Measurements from ENCODE around the gene CDX1.

Gene CDX1

DNA sequence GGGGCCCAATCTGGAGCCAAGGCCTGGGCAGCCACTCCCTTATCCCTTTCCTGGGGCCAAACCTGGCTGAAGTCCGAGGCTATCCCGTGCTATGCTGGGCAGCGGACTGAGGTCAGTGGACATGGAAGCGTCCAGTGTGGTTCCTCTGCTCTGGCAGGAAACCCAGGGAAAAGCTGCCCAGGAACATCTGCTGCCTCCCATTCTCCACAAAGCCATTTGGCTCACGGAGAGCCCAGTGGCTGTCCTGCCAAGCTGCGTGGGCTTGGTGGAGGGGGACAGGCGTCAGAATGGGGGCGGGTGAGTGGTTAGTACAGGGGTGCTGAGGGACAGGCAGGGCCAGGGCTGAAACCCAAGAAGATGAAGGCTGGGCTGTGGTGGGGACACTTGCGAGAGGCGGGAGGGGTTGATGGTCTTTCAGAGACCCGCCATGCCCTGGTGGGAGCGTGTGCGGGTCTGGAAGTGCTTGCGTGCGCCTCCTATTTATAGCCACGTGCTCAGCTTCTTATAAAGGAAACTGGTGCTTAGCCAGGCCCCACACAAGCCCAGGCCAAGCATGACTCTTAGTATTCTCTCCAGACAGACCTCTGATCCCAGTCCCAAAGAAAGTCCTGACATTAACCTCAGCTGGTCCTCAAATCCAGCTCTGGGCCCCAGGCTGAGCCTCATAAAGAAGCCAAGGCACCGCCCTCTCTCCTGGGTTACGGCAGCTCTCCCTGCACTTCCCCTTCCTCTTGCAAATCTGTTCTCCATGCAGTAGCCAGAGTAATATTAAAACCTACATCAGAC is 13.9 kb downstream of the CDX1 start:
- H3K9ac ChIP-seq (ENCODE audit: low read length): peak overlapping the region; percentile 74
- no peaks in the 10 kb centered on the region for H3K27me3 ChIP-seq (replicated peaks; ENCODE audit: control insufficient read depth, insufficient read depth, low read length)
- no peaks in the 10 kb centered on the region for H3K9me3 ChIP-seq (ENCODE audit: control insufficient read depth, low read length)
- H3K4me1 ChIP-seq (ENCODE audit: control insufficient read depth, insufficient read depth, low read length): peaks cover 26% of the 10 kb centered on the region
- no peak overlapping the region for H3K4me3 ChIP-seq (ENCODE audit: low read length)
- DNase-seq (ENCODE audit: low read depth): no peak
- H3K36me3 ChIP-seq (ENCODE audit: control insufficient read depth, insufficient read depth, low read length, severe bottlenecking): no peaks in the 10 kb centered on the region

DNA sequence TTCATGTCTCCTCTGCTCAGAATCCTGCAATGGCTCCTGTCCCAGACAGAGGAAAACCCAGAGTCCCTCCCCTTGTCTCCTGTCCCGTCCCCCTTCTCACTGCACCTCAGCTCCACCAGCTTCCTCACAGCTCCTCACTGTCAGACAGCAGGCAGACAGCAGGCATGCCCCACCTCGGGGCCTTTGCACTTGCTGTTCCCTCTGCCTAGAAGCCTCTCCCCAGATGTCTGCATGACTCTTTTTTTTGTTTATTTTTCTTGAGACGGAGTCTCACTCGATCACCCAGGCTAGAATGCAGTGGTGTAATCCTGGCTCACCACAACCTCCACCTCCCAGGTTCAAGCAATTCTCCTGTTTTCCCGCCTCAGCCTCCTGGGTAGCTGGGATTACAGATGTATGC is 14.4 kb downstream of the CDX1 start:
- Histone ChIP-seq H3K4me3 (ENCODE audit: low read length) (no peak overlapping the region), H3K36me3 (ENCODE audit: control insufficient read depth, insufficient read depth, low read length, severe bottlenecking) (no peaks in the 10 kb centered on the region), H3K9me3 (ENCODE audit: control insufficient read depth, low read length) (no peaks in the 10 kb centered on the region), H3K9ac (ENCODE audit: low read length) (peak overlapping the region; percentile 74), H3K4me1 (ENCODE audit: control insufficient read depth, insufficient read depth, low read length) (peaks cover 26% of the 10 kb centered on the region), H3K27me3 (replicated peaks; ENCODE audit: control insufficient read depth, insufficient read depth, low read length) (no peaks in the 10 kb centered on the region)
- DNase-seq (ENCODE audit: low read depth): no peak

DNA sequence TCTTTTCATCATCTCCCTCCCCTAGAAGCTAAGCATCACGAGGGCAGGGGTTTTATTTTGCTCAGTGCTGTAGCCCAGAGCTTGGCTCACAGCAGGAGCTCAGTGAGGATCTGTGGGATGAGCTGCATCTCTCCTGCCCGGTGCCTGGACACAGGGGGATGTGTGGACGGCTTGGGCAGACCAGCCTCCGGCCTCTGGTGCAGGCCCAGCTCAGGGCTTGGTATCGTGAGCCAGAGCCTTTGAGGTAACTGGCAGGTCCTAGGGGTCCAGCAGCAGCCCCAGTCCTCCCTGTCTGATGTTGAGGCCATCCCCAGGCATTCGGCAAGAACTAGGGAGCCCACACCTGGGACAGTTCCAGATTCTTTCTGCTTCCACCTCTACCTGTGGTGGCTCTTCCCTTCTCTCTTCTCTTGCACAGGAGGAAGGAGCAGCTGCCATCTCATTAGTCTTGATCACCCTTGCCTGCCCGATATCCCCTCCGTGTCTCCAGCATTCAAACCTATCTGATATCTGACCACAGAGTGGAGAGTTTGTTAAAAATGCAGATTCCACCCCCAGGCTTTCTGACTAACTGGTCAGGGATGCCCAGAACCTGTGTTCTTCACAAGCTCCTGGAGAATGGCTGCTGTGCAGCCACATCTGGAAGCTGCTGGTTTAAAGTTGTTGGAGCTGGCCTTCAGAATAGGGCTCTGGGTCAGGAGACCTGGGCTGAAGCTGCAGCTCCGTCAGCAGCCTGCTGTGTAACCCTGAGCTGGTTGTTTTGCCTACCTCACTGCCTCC is 15.4 kb downstream of the CDX1 start:
- Histone ChIP-seq H3K36me3 (ENCODE audit: control insufficient read depth, insufficient read depth, low read length, severe bottlenecking) (no peaks in the 10 kb centered on the region), H3K4me3 (ENCODE audit: low read length) (no peak overlapping the region), H3K9me3 (ENCODE audit: control insufficient read depth, low read length) (no peaks in the 10 kb centered on the region), H3K9ac (ENCODE audit: low read length) (no peak overlapping the region), H3K27me3 (replicated peaks; ENCODE audit: control insufficient read depth, insufficient read depth, low read length) (no peaks in the 10 kb centered on the region), H3K4me1 (ENCODE audit: control insufficient read depth, insufficient read depth, low read length) (peaks cover 26% of the 10 kb centered on the region)
- DNase-seq (ENCODE audit: low read depth): no peak

DNA sequence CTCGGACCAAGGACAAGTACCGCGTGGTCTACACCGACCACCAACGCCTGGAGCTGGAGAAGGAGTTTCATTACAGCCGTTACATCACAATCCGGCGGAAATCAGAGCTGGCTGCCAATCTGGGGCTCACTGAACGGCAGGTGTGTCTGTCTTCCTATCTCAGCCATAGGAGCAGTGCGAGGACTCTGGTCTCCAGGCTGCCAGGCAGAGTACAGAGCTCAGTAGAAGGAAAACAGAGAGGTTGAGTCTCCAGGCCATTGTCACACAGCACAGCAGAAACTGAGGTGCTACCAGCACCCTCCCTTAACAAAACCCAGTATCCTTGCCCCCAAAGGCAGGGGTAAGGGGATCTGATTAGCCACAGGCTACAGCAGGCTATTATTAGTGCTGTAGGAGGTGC is 16.2 kb downstream of the CDX1 start:
- H3K4me1 ChIP-seq (ENCODE audit: control insufficient read depth, insufficient read depth, low read length): peaks cover 26% of the 10 kb centered on the region
- no peaks in the 10 kb centered on the region for H3K9me3 ChIP-seq (ENCODE audit: control insufficient read depth, low read length)
- no peak overlapping the region for H3K9ac ChIP-seq (ENCODE audit: low read length)
- no peak for DNase-seq (ENCODE audit: low read depth)
- H3K4me3 ChIP-seq (ENCODE audit: low read length): no peak overlapping the region
- no peaks in the 10 kb centered on the region for H3K36me3 ChIP-seq (ENCODE audit: control insufficient read depth, insufficient read depth, low read length, severe bottlenecking)
- H3K27me3 ChIP-seq (replicated peaks; ENCODE audit: control insufficient read depth, insufficient read depth, low read length): peaks cover 3% of the 10 kb centered on the region

DNA sequence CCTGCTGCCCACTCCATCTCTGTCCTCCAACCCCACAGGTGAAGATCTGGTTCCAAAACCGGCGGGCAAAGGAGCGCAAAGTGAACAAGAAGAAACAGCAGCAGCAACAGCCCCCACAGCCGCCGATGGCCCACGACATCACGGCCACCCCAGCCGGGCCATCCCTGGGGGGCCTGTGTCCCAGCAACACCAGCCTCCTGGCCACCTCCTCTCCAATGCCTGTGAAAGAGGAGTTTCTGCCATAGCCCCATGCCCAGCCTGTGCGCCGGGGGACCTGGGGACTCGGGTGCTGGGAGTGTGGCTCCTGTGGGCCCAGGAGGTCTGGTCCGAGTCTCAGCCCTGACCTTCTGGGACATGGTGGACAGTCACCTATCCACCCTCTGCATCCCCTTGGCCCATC is 16.9 kb downstream of the CDX1 start:
- Histone ChIP-seq H3K4me3 (ENCODE audit: low read length) (no peak overlapping the region), H3K36me3 (ENCODE audit: control insufficient read depth, insufficient read depth, low read length, severe bottlenecking) (no peaks in the 10 kb centered on the region), H3K27me3 (replicated peaks; ENCODE audit: control insufficient read depth, insufficient read depth, low read length) (peaks cover 10% of the 10 kb centered on the region), H3K9ac (ENCODE audit: low read length) (no peak overlapping the region), H3K4me1 (ENCODE audit: control insufficient read depth, insufficient read depth, low read length) (peaks cover 26% of the 10 kb centered on the region), H3K9me3 (ENCODE audit: control insufficient read depth, low read length) (no peaks in the 10 kb centered on the region)
- no peak for DNase-seq (ENCODE audit: low read depth)

DNA sequence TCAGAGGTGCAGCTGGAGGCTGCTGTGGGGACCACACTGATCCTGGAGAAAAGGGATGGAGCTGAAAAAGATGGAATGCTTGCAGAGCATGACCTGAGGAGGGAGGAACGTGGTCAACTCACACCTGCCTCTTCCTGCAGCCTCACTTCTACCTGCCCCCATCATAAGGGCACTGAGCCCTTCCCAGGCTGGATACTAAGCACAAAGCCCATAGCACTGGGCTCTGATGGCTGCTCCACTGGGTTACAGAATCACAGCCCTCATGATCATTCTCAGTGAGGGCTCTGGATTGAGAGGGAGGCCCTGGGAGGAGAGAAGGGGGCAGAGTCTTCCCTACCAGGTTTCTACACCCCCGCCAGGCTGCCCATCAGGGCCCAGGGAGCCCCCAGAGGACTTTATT is 17.4 kb downstream of the CDX1 start:
- DNase-seq (ENCODE audit: low read depth): no peak
- H3K4me1 ChIP-seq (ENCODE audit: control insufficient read depth, insufficient read depth, low read length): peaks cover 25% of the 10 kb centered on the region
- peaks cover 15% of the 10 kb centered on the region for H3K27me3 ChIP-seq (replicated peaks; ENCODE audit: control insufficient read depth, insufficient read depth, low read length)
- H3K4me3 ChIP-seq (ENCODE audit: low read length): no peak overlapping the region
- H3K9me3 ChIP-seq (ENCODE audit: control insufficient read depth, low read length): no peaks in the 10 kb centered on the region
- no peaks in the 10 kb centered on the region for H3K36me3 ChIP-seq (ENCODE audit: control insufficient read depth, insufficient read depth, low read length, severe bottlenecking)
- no peak overlapping the region for H3K9ac ChIP-seq (ENCODE audit: low read length)

DNA sequence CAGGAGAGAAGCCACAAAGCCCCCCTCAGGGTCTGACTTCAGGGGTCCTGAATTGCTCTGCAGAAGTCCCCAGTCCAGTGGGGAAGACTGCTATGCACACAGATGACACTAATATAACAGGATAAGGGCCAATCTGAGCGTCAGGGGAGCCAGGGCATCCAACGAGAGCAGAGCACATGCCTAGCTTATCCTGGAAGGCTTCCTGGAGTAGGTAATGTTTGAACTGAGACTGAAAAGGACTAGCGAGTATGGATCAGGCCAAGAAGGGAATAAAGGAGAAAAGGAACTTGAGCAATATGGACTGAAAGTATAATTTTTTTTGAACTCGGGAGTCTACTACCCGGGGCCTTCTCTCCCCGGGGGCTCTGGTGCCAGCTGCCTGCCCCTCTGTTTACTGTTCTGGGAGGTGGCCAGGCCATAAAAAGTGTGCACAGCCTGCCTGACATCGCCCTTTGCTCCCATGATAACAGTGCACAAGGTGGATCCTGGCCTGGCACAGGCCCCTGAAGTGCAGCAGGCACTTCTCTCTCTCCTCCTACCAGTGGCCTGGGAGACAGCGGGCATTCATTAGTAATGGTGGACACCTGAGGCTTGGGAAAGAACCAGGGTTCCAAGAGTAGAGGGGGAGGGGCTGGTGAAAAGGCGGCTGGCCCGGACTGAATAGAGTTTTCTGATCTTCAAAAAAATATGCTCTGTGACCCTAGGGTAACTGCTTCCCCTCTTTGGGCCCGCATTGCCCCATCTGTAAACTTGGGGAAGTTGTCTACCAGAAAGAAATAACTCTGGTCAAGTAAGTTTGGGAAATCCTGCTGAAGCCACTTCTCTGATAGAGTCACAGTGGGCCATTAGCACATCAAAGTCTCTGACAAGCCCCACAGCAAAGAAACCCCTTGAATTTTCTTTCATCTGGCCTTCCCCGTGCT is 18.7 kb downstream of the CDX1 start:
- Histone ChIP-seq H3K4me3 (ENCODE audit: low read length) (no peak overlapping the region), H3K9me3 (ENCODE audit: control insufficient read depth, low read length) (no peaks in the 10 kb centered on the region), H3K27me3 (replicated peaks; ENCODE audit: control insufficient read depth, insufficient read depth, low read length) (peaks cover 26% of the 10 kb centered on the region), H3K36me3 (ENCODE audit: control insufficient read depth, insufficient read depth, low read length, severe bottlenecking) (no peaks in the 10 kb centered on the region), H3K4me1 (ENCODE audit: control insufficient read depth, insufficient read depth, low read length) (peaks cover 13% of the 10 kb centered on the region), H3K9ac (ENCODE audit: low read length) (no peak overlapping the region)
- no peak for DNase-seq (ENCODE audit: low read depth)

DNA sequence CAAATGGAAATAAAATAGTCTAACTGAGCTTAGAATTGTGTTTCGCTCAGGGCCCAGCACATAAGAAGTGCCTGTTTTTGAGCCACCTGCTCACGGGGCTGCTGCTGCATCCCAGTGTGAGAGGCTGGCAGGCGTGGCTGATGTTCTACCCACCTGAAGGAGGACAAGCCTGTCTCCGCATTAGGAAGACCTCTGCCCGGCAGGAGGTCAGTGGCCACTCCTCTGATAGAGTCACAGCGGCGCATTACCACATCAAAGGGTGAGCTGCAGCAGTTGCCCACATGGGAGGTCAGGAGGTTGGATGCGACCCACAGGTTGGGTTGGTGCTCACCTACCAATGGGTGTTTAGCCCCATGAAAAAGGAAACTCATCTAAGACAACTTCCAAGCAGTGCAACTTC is 19.6 kb downstream of the CDX1 start:
- Histone ChIP-seq H3K9ac (ENCODE audit: low read length) (no peak overlapping the region), H3K36me3 (ENCODE audit: control insufficient read depth, insufficient read depth, low read length, severe bottlenecking) (no peaks in the 10 kb centered on the region), H3K27me3 (replicated peaks; ENCODE audit: control insufficient read depth, insufficient read depth, low read length) (peaks cover 34% of the 10 kb centered on the region), H3K4me3 (ENCODE audit: low read length) (no peak overlapping the region), H3K9me3 (ENCODE audit: control insufficient read depth, low read length) (no peaks in the 10 kb centered on the region), H3K4me1 (ENCODE audit: control insufficient read depth, insufficient read depth, low read length) (peaks cover 4% of the 10 kb centered on the region)
- no peak for DNase-seq (ENCODE audit: low read depth)

DNA sequence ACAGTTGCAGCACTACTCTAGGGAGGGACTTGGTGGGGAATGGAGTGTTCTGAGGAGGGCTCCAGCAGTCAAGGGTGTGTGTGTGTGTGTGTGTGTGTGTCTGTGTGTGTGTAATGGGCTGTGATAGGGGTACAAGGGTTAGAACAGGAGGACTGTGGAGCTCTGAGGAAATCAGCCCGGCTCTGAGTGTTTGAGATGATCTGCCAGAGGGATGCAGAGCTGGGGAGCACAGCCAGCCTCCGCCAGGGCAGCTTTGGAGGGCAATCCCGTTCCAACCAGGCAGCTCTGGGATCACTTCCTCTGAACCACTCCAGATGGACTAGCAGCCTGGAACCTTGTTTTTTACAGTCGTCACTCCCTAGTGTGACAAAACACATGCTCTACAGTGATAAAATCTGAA is 20.3 kb downstream of the CDX1 start:
- Histone ChIP-seq H3K4me1 (ENCODE audit: control insufficient read depth, insufficient read depth, low read length) (no peaks in the 10 kb centered on the region), H3K27me3 (replicated peaks; ENCODE audit: control insufficient read depth, insufficient read depth, low read length) (peaks cover 40% of the 10 kb centered on the region), H3K36me3 (ENCODE audit: control insufficient read depth, insufficient read depth, low read length, severe bottlenecking) (no peaks in the 10 kb centered on the region), H3K9me3 (ENCODE audit: control insufficient read depth, low read length) (no peaks in the 10 kb centered on the region), H3K4me3 (ENCODE audit: low read length) (no peak overlapping the region), H3K9ac (ENCODE audit: low read length) (no peak overlapping the region)
- DNase-seq (ENCODE audit: low read depth): no peak

DNA sequence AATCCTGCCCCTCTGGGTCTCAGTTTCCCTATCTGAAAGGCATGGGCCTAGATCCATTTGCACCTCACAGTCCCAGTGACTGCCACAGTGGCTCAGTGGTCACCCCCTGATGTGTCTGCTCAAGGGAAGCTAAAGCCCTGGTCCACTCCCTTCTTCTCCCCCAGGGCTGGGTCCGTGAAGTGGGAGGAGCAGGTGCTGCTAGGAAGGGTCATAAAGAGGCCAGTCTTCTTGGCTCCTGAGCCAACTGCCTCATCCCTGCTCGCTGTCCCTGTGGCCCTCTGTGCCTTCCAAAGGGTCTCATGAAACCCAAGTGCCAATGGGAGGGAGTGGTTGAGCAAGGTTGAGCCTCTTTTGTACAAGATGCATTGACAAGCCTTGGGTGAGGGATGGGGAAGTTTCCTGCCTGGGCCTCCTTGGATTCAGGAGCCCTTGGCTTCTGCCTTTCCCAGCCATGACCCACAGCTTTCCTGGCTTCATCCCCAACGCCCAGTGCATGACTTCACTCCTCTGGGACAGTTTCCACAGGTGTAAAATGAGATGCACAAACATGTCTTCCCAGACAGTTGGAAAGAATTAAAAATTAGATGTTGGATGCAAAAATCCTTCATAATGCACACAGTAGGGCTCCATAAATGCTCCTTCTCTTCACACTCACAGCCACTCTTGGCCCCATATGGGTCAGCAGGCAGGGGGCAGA is 21.7 kb downstream of the CDX1 start:
- Histone ChIP-seq H3K9ac (ENCODE audit: low read length) (no peak overlapping the region), H3K9me3 (ENCODE audit: control insufficient read depth, low read length) (no peaks in the 10 kb centered on the region), H3K4me3 (ENCODE audit: low read length) (no peak overlapping the region), H3K4me1 (ENCODE audit: control insufficient read depth, insufficient read depth, low read length) (no peaks in the 10 kb centered on the region), H3K27me3 (replicated peaks; ENCODE audit: control insufficient read depth, insufficient read depth, low read length) (peaks cover 42% of the 10 kb centered on the region), H3K36me3 (ENCODE audit: control insufficient read depth, insufficient read depth, low read length, severe bottlenecking) (no peaks in the 10 kb centered on the region)
- DNase-seq (ENCODE audit: low read depth): no peak

All from adipocyte (in vitro differentiated cells).